ENCODE data around the gene MAPK12. TPM values are rescaled to one million over a fixed set of nuclear protein-coding genes. Genes with fewer than 3 reads are reported as not detected.

The MAPK12 gene
- total and polyA plus RNA-seq, 10 donors = 3.9 to 11.6 (median 7.9) TPM

GRCh38 chr22:50284479-50284878 is 23.0 kb upstream of the MAPK12 start:
- peaks cover 0 to 97% (median 79%) of the 10 kb centered on the region in 6 donors for H3K36me3 ChIP-seq
- peak overlapping the region in 1 of 8 donors; percentile 17 for H3K27ac ChIP-seq
- no peaks in the 10 kb centered on the region for H3K9me3 ChIP-seq
- intact Hi-C loops (cut with DNase I; ENCODE audit: low total_unique reads) = no loop called here
- WGBS, 5 donors = 86 to 90% (median 89%) methylated on average over 9 to 13 of the region's 13 CpGs
- TF ChIP-seq POLR2A (IDR thresholded peaks at IDR 0.05) = no peak
- no peak for TF ChIP-seq CTCF (IDR thresholded peaks at IDR 0.05 in 8 of 11, conservative IDR thresholded peaks at IDR 0.05 in 3 of 11)
- peak in 1 of 3 donors; percentile 47 for TF ChIP-seq POLR2AphosphoS5 (IDR thresholded peaks at IDR 0.05)
- H3K4me1 ChIP-seq = peaks cover 0 to 60% (median 25%) of the 10 kb centered on the region in 6 donors
- no peak overlapping the region for H3K4me3 ChIP-seq
- peaks cover 0 to 20% (median 0%) of the 10 kb centered on the region in 7 donors for H3K27me3 ChIP-seq (replicated peaks in 1 of 7)
- no peak for DNase-seq

- Histone ChIP-seq H3K27me3 (replicated peaks in 1 of 7) (peaks cover 0 to 13% (median 0%) of the 10 kb centered on the region in 7 donors), H3K4me1 (peaks cover 0 to 54% (median 20%) of the 10 kb centered on the region in 6 donors), H3K4me3 (no peak overlapping the region), H3K36me3 (peaks cover 0 to 97% (median 79%) of the 10 kb centered on the region in 6 donors), H3K9me3 (no peaks in the 10 kb centered on the region), H3K27ac (peak overlapping the region in 1 of 8 donors; percentile 62)
- 86 to 95% (median 90%) methylated on average over 15 to 30 of the region's 30 CpGs for WGBS, 5 donors
- DNase-seq = no peak
- intact Hi-C loops (cut with DNase I; ENCODE audit: low total_unique reads) = no loop called here
- no peak for TF ChIP-seq POLR2AphosphoS5 (IDR thresholded peaks at IDR 0.05)
- TF ChIP-seq POLR2A (IDR thresholded peaks at IDR 0.05) = no peak
- no peak for TF ChIP-seq CTCF (IDR thresholded peaks at IDR 0.05 in 8 of 11, conservative IDR thresholded peaks at IDR 0.05 in 3 of 11)
Observed at GRCh38 chr22:50283821-50284220, 22.3 kb upstream of the MAPK12 start.

- DNase-seq = no peak
- Histone ChIP-seq H3K27me3 (replicated peaks in 1 of 7) (peaks cover 0 to 3% (median 0%) of the 10 kb centered on the region in 7 donors), H3K4me1 (peaks cover 0 to 42% (median 17%) of the 10 kb centered on the region in 6 donors), H3K9me3 (no peaks in the 10 kb centered on the region), H3K36me3 (peaks cover 0 to 97% (median 80%) of the 10 kb centered on the region in 6 donors), H3K4me3 (no peak overlapping the region), H3K27ac (peak overlapping the region in 5 of 8 donors; percentile 47 to 64 (median 61))
- 72 to 88% (median 82%) methylated on average over 31 to 45 of the region's 45 CpGs for WGBS, 5 donors
- intact Hi-C loops (cut with DNase I; ENCODE audit: low total_unique reads) = no loop called here
- TF ChIP-seq POLR2AphosphoS5 (IDR thresholded peaks at IDR 0.05) = peak in 2 of 3 donors; percentile 26 to 54
- TF ChIP-seq POLR2A (IDR thresholded peaks at IDR 0.05) = no peak
- TF ChIP-seq CTCF (IDR thresholded peaks at IDR 0.05 in 8 of 11, conservative IDR thresholded peaks at IDR 0.05 in 3 of 11) = no peak
Observed at GRCh38 chr22:50282361-50283155, 21.1 kb upstream of the MAPK12 start.

- peaks cover 0 to 3% (median 0%) of the 10 kb centered on the region in 7 donors for H3K27me3 ChIP-seq (replicated peaks in 1 of 7)
- H3K27ac ChIP-seq = peak overlapping the region in 5 of 8 donors; percentile 47 to 64 (median 61)
- no peak overlapping the region for H3K4me3 ChIP-seq
- peaks cover 0 to 46% (median 18%) of the 10 kb centered on the region in 6 donors for H3K4me1 ChIP-seq
- intact Hi-C loops (cut with DNase I; ENCODE audit: low total_unique reads) = no loop called here
- no peak for DNase-seq
- H3K9me3 ChIP-seq = no peaks in the 10 kb centered on the region
- peaks cover 0 to 97% (median 80%) of the 10 kb centered on the region in 6 donors for H3K36me3 ChIP-seq
- TF ChIP-seq POLR2AphosphoS5 (IDR thresholded peaks at IDR 0.05) (peak; percentile 29 to 57 (median 38)), CTCF (IDR thresholded peaks at IDR 0.05 in 8 of 11, conservative IDR thresholded peaks at IDR 0.05 in 3 of 11) (no peak)
- WGBS, 5 donors = 76 to 93% (median 82%) methylated on average over 4 to 25 of the region's 25 CpGs
Observed at GRCh38 chr22:50281957-50282356, 20.5 kb upstream of the MAPK12 start.
